K562 (cell line): ENCODE data around the gene CACNA1C. TPM values are rescaled to one million over a fixed set of nuclear protein-coding genes. Genes with fewer than 3 reads are reported as not detected.

ENCODE experiments used
- ATAC-seq: fragments of 200-7000 bp; cut with Tn5 transposase; 3 replicates; pipeline ENCODE4 v1.9.1; 2020; ENCODE audit warnings: moderate library complexity
- BruUV-seq: library from RNA; stranded (reverse); fragments of 400-500 nt; replicated peaks from 2 replicates; lab custom pipeline; 2021; lab: Mats Ljungman, UMichigan
- CTCF ChIA-PET: fragments of 300-600 bp; formaldehyde crosslinking; extraction: SDS; loops from one replicate; lab custom pipeline; 2021; ENCODE audit warnings: low intra/inter-chr PET ratio; lab: Yijun Ruan, JAX
- POLR2A ChIA-PET: fragments of 300-600, 350-650 bp; sonication (Branson Sonifier 250); formaldehyde crosslinking; extraction: SDS; loops from one replicate; lab custom pipeline; 2021; ENCODE audit warnings: antibody characterized with exemption, inconsistent platforms; lab: Yijun Ruan, JAX
- DNase-seq, 4 experiments: peaks; one replicate each; pipeline versions ENCODE4 v3.0.0 to v3.0.0-alpha.2; 2011 to 2018; ENCODE audit warnings: low spot score in 3 of 4, mixed read lengths in 3 of 4; ENCODE audit errors: extremely low read depth in 1 of 4
- FAIRE-seq: peaks from 2 replicates; lab custom pipeline; 2011; peaks lifted over from hg19 to GRCh38; lab: Jason Lieb, UNC
- H2AFZ ChIP-seq: 2 replicates; pipeline ENCODE4 v1.6.0; 2011; ENCODE audit warnings: low read depth, low read length, control low read depth, inconsistent platforms
- H3K27ac ChIP-seq: fragments of 200-600 bp; 3 replicates; pipeline ENCODE4 v1.8.0; 2011; ENCODE audit warnings: low read depth, mild to moderate bottlenecking, control low read depth, inconsistent platforms, low read length, moderate library complexity, mixed read lengths; ENCODE audit errors: extremely low read depth
- H3K27me3 ChIP-seq, 2 experiments: fragments of 300-600 bp in 1 of 2; 2 replicates in 1 of 2; 3 replicates in 1 of 2; pipeline versions ENCODE4 v1.6.0 to v1.8.0; 2011; ENCODE audit warnings: inconsistent platforms in 2 of 2, low read length in 2 of 2, mild to moderate bottlenecking in 1 of 2, mixed read lengths in 1 of 2, moderate library complexity in 1 of 2; ENCODE audit not compliant: control insufficient read depth in 2 of 2, insufficient read depth in 2 of 2
- H3K36me3 ChIP-seq: fragments of 300-600 bp; 3 replicates; pipeline ENCODE4 v1.8.0; 2011; ENCODE audit warnings: mild to moderate bottlenecking, low read length, inconsistent platforms; ENCODE audit not compliant: control insufficient read depth, insufficient read depth
- H3K4me1 ChIP-seq, 2 experiments: fragments of 200-600 bp in 1 of 2; replicated peaks in 1 of 2; 2 replicates in 1 of 2; 3 replicates in 1 of 2; pipeline versions ENCODE4 v1.5.1 to v1.8.0; 2011; ENCODE audit warnings: inconsistent platforms in 2 of 2, low read length in 2 of 2, mild to moderate bottlenecking in 1 of 2, mixed read lengths in 1 of 2, moderate library complexity in 1 of 2; ENCODE audit not compliant: control insufficient read depth in 2 of 2, insufficient read depth in 2 of 2
- H3K4me2 ChIP-seq: 2 replicates; pipeline ENCODE4 v1.6.1; 2011; ENCODE audit warnings: low read length, control low read depth, inconsistent platforms, mixed read lengths; ENCODE audit not compliant: insufficient read depth
- H3K4me3 ChIP-seq: fragments of 200-600 bp; sonication (generic), shearing (Covaris generic); 2 replicates; pipeline ENCODE4 v1.5.1; 2016; ENCODE audit warnings: control low read depth, inconsistent platforms
- H3K79me2 ChIP-seq: fragments of 200-600 bp; 3 replicates; pipeline ENCODE4 v1.8.0; 2011; ENCODE audit warnings: low read length, inconsistent platforms; ENCODE audit not compliant: control insufficient read depth, insufficient read depth
- H3K9ac ChIP-seq, 2 experiments: 2 replicates each; pipeline versions ENCODE4 v1.6.0 to v1.6.1; 2011; ENCODE audit warnings: low read depth in 2 of 2, low read length in 2 of 2, control low read depth in 1 of 2, inconsistent platforms in 1 of 2, mild to moderate bottlenecking in 1 of 2, mixed read lengths in 1 of 2; ENCODE audit not compliant: insufficient read depth in 1 of 2
- H3K9me1 ChIP-seq: one replicate; pipeline ENCODE4 v1.6.0; 2011; ENCODE audit warnings: inconsistent platforms, mild to moderate bottlenecking, low read length, moderate library complexity; ENCODE audit not compliant: control insufficient read depth, insufficient read depth
- H3K9me3 ChIP-seq: replicated peaks from 2 replicates; pipeline ENCODE4 v1.5.1; 2011; ENCODE audit warnings: low read depth, low read length, inconsistent platforms; ENCODE audit not compliant: control insufficient read depth, insufficient read depth
- H4K20me1 ChIP-seq: replicated peaks from 2 replicates; pipeline ENCODE4 v1.6.1; 2011; ENCODE audit warnings: low read length, inconsistent platforms, mixed read lengths; ENCODE audit not compliant: control insufficient read depth, insufficient read depth
- CEBPG ChIP-seq, 3 experiments: fragments of 200-800 bp in 1 of 3; sonication (Bioruptor generic) in 1 of 3; sonication (generic) in 1 of 3; formaldehyde crosslinking in 1 of 3; IDR thresholded peaks in 2 of 3; conservative IDR thresholded peaks in 1 of 3; 2 replicates each; pipeline versions ENCODE4 v1.6.1 to v1.8.0; 2016 to 2022; ENCODE audit warnings: missing compliant biosample characterization in 2 of 3, missing genetic modification characterization in 2 of 3, mild to moderate bottlenecking in 1 of 3, missing genetic modification reagents in 1 of 3
- HDAC8 ChIP-seq: fragments of 450-650 bp; IDR thresholded peaks from 2 replicates; pipeline ENCODE4 v1.6.1; 2016; ENCODE audit warnings: mild to moderate bottlenecking, missing genetic modification characterization, moderate library complexity, missing compliant biosample characterization
- HNRNPLL ChIP-seq: fragments of 200-400 bp; formaldehyde crosslinking; IDR thresholded peaks from 2 replicates; pipeline ENCODE4 v1.6.1; 2017; ENCODE audit warnings: low read length, low read depth, mild to moderate bottlenecking; ENCODE audit not compliant: poor library complexity, severe bottlenecking
- KDM5B ChIP-seq: fragments of 200-600 bp; sonication (generic); IDR thresholded peaks from 2 replicates; pipeline ENCODE4 v1.6.1; 2012; ENCODE audit warnings: low read depth, mild to moderate bottlenecking, moderate library complexity, low read length, control low read depth, inconsistent platforms; ENCODE audit not compliant: insufficient replicate concordance
- MEIS2 ChIP-seq: fragments of 450-650 bp; IDR thresholded peaks from 2 replicates; pipeline ENCODE4 v1.6.1; 2014; ENCODE audit warnings: mild to moderate bottlenecking; ENCODE audit not compliant: partially characterized antibody
- MITF ChIP-seq: IDR thresholded peaks from 2 replicates; pipeline ENCODE4 v1.6.1; 2014; ENCODE audit warnings: antibody characterized with exemption
- MTA3 ChIP-seq: fragments of 450-650 bp; formaldehyde crosslinking; IDR thresholded peaks from 2 replicates; pipeline ENCODE4 v1.6.1; 2017; ENCODE audit warnings: mild to moderate bottlenecking, borderline replicate concordance
- NCOA6 ChIP-seq: fragments of 450-650 bp; IDR thresholded peaks from 2 replicates; pipeline ENCODE4 v1.6.1; 2017; ENCODE audit warnings: mild to moderate bottlenecking
- SMARCB1 ChIP-seq: IDR thresholded peaks from 2 replicates; pipeline ENCODE4 v1.6.1; 2011; ENCODE audit warnings: improper control_type of control experiment, low read depth; ENCODE audit not compliant: insufficient read length
- ZNF778 ChIP-seq: fragments of 450-650 bp; formaldehyde crosslinking; IDR thresholded peaks from 2 replicates; pipeline ENCODE4 v1.4.0; 2020; ENCODE audit warnings: mild to moderate bottlenecking, moderate library complexity
- WGBS: fragments of 100-300 bp; shearing (Covaris generic); methylation state at CpG from one replicate; pipeline ENCODE4 v1.1.6; 2016; ENCODE audit warnings: low coverage, mixed read lengths; ENCODE audit not compliant: insufficient coverage; ENCODE audit errors: missing lambda C conversion rate; 5-methylcytosine and 5-hydroxymethylcytosine counted together
- in situ Hi-C: fragments of 300-500 bp; cut with MboI; formaldehyde crosslinking; loops from 4 replicates; pipeline ENCODE4 v1.15.0; 2018; ENCODE audit warnings: inconsistent platforms, mixed read lengths
- intact Hi-C: fragments of 100-400 bp; cut with micrococcal nuclease; formaldehyde crosslinking; loops from 2 replicates; pipeline ENCODE4 v1.14.2; 2022
- polyA plus RNA-seq, 8 experiments: library from polyadenylated mRNA; depleted of rRNA in 4 of 8; stranded (reverse) in 5 of 8; unstranded in 3 of 8; fragments of >200 nt; fragmentation: Nextera tagmentation in 2 of 8; fragmentation: Illumina TruSeq in 1 of 8; extraction: Ambion mirVana in 2 of 8; extraction: Trizol in 1 of 8; gene quantifications; 2 replicates each; pipeline versions ENCODE4 v1.2.1 to v1.2.3, GENCODE V29; 2011 to 2014; ENCODE audit warnings: inconsistent platforms in 1 of 8, missing spikeins in 1 of 8
- total RNA-seq, 7 experiments: library from RNA; depleted of rRNA in 6 of 7; stranded (reverse); fragments of >200 nt in 6 of 7; fragmentation: Illumina TruSeq in 2 of 7; extraction: Trizol in 2 of 7; gene quantifications; 2 replicates each; pipeline versions ENCODE4 v1.2.1 to v1.2.3, GENCODE V29; 2011 to 2021; ENCODE audit warnings: low replicate concordance in 1 of 7

The CACNA1C gene
- total and polyA plus RNA-seq, 9 of the 15 experiments (the other 6 are each of a cell fraction or from before 2014, with no cell fraction given): not detected

DNA sequence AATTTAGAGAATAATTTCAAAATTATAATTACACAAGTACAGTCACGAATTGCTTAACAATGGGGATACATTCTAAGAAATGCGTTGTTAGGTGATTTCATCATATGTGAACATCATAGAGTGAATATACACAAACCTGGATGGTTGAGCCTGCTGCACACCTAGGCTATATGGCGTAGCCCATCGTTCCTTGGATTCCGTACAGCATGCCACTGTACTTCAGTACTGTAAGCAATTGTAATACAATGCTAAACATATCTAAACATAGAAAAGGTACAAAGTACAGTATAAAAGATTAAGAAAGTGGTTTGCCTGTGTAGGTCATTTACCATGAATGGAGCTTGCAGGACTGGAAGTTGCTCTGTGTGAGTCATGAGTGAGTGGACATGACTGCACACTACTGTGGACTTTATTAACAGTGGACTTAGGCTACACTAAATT is 286.2 kb downstream of the CACNA1C start:
- ATAC-seq: no peak
- Histone ChIP-seq H3K27me3 (peaks cover 0 to 9% of the 10 kb centered on the region in 2 experiments; a peak in 1 of 5 replicates), H2AFZ (no peak overlapping the region), H3K9me1 (no peaks in the 10 kb centered on the region), H4K20me1 (no peaks in the 10 kb centered on the region), H3K27ac (no peak overlapping the region), H3K79me2 (no peaks in the 10 kb centered on the region), H3K4me2 (no peak overlapping the region), H3K9ac (no peak overlapping the region), H3K36me3 (no peaks in the 10 kb centered on the region), H3K4me3 (no peak overlapping the region), H3K9me3 (no peaks in the 10 kb centered on the region), H3K4me1 (peaks cover 3 to 20% of the 10 kb centered on the region in 2 experiments; a peak in 3 of 5 replicates)
- WGBS: 27% methylated on average over 5 of the region's 5 CpGs
- in situ Hi-C loops (no loop called here), intact Hi-C loops (no loop called here)
- POLR2A ChIA-PET: no interaction called here
- no TSS peak for BruUV-seq
- no peak for DNase-seq
- TF ChIP-seq HDAC8 (tag): no peak
- no peak for TF ChIP-seq CEBPG (CRISPR knock-in tag; IDR thresholded peaks at IDR 0.05)
- TF ChIP-seq CEBPG (tag; conservative IDR thresholded peaks at IDR 0.05 in 1 of 2, IDR thresholded peaks at IDR 0.05 in 1 of 2): 0 out of 4 replicates have a peak, but pooled peaks of 1 of the 2 experiments have one; percentile 40
- no peak for TF ChIP-seq SMARCB1
- no peak for FAIRE-seq
- CTCF ChIA-PET: no interaction called here

GRCh38 chr12:2341051-2341751 is 288.4 kb downstream of the CACNA1C start:
- no peak overlapping the region for H3K4me2 ChIP-seq
- H2AFZ ChIP-seq: no peak overlapping the region
- ChIA-PET POLR2A (no interaction called here), CTCF (no interaction called here)
- FAIRE-seq: no peak
- H3K4me3 ChIP-seq: no peak overlapping the region
- intact Hi-C loops: no loop called here
- H3K9ac ChIP-seq: no peak overlapping the region
- no peak for ATAC-seq
- H3K27me3 ChIP-seq: peaks cover 0 to 15% of the 10 kb centered on the region in 2 experiments; a peak in 2 of 5 replicates
- DNase-seq: no peak
- no peaks in the 10 kb centered on the region for H3K79me2 ChIP-seq
- no peaks in the 10 kb centered on the region for H3K9me1 ChIP-seq
- WGBS: 3% methylated on average over 14 of the region's 15 CpGs
- H3K9me3 ChIP-seq: no peaks in the 10 kb centered on the region
- no peaks in the 10 kb centered on the region for H3K36me3 ChIP-seq
- no peaks in the 10 kb centered on the region for H4K20me1 ChIP-seq
- H3K27ac ChIP-seq: no peak overlapping the region
- peaks cover 0 to 8% of the 10 kb centered on the region in 2 experiments; a peak in 2 of 5 replicates for H3K4me1 ChIP-seq
- in situ Hi-C loops: no loop called here
- no TSS peak for BruUV-seq
- TF ChIP-seq MTA3 (no peak), NCOA6 (no peak), HNRNPLL (no peak), MITF (no peak), ZNF778 (CRISPR knock-in tag) (no peak), KDM5B (no peak), MEIS2 (no peak)
